ENCODE data around the gene GREB1L. TPM values are rescaled to one million over a fixed set of nuclear protein-coding genes. Genes with fewer than 3 reads are reported as not detected.
"Not testable (repeated sequence)": the region's sequence is repeated elsewhere in the genome, so short reads cannot be mapped to it uniquely, and the experiment has no call there.

The GREB1L gene
- total and polyA plus RNA-seq, 2 donors (not counting 1 experiment from before 2014, with no cell fraction given) = not detected

- Histone ChIP-seq H3K27ac (ENCODE audit: low read length in 2 of 2) (no peak overlapping the region), H3K36me3 (replicated peaks in 1 of 2; ENCODE audit: control extremely low read depth in 1 of 2, control insufficient read depth in 1 of 2, extremely low read depth in 1 of 2, insufficient read depth in 2 of 2, low read length in 1 of 2) (no peaks in the 10 kb centered on the region), H3K79me2 (ENCODE audit: control insufficient read depth, insufficient read depth, low read length) (no peaks in the 10 kb centered on the region), H3K27me3 (replicated peaks in 1 of 4; ENCODE audit: control extremely low read depth in 1 of 4, control insufficient read depth in 3 of 4, insufficient read depth in 4 of 4, low read length in 3 of 4) (no peaks in the 10 kb centered on the region), H3K4me3 (ENCODE audit: control extremely low read depth in 1 of 5, extremely low read depth in 1 of 5, insufficient read depth in 1 of 5, low read depth in 2 of 5, low read length in 4 of 5) (no peak overlapping the region), H3K4me2 (replicated peaks; ENCODE audit: low read depth, low read length, poor library complexity, severe bottlenecking) (no peak overlapping the region), H3K4me1 (ENCODE audit: control insufficient read depth in 2 of 2, insufficient read depth in 2 of 2, low read length in 2 of 2) (no peaks in the 10 kb centered on the region), H3K9me3 (ENCODE audit: control extremely low read depth in 1 of 3, control insufficient read depth in 2 of 3, insufficient read depth in 1 of 3, low read length in 2 of 3) (no peaks in the 10 kb centered on the region), H4K20me1 (ENCODE audit: control insufficient read depth, insufficient read depth, low read length, poor library complexity, severe bottlenecking) (no peaks in the 10 kb centered on the region), H2AFZ (ENCODE audit: insufficient read depth, low read depth, low read length, poor library complexity, severe bottlenecking) (no peak overlapping the region), H3K9ac (ENCODE audit: low read length) (no peak overlapping the region)
- no peaks in the 10 kb centered on the region for H3K4me1 Mint-ChIP-seq
- H3K4me3 Mint-ChIP-seq = no peak overlapping the region
- TF ChIP-seq EZH2 (IDR thresholded peaks at IDR 0.05; ENCODE audit: borderline replicate concordance, insufficient read depth, low read depth, low read length, poor library complexity, severe bottlenecking) (no peak), CTCF (IDR thresholded peaks at IDR 0.05) (no peak)
- WGBS (ENCODE audit: insufficient coverage) = 83% methylated on average over 4 of the region's 7 CpGs
- H3K27me3 Mint-ChIP-seq = no peaks in the 10 kb centered on the region
- intact Hi-C loops (cut with micrococcal nuclease) = no loop called here
- no peak overlapping the region for H3K27ac Mint-ChIP-seq
- ChIA-PET POLR2A (no interaction called here), CTCF (no interaction called here)
- no peak for DNase-seq
- no peaks in the 10 kb centered on the region for H3K9me3 Mint-ChIP-seq (ENCODE audit: insufficient read depth)
- no peak for ATAC-seq (ENCODE audit: low read depth)
Measured at GRCh38 chr18:21307578-21307977, 65.5 kb downstream of the GREB1L start.

DNA sequence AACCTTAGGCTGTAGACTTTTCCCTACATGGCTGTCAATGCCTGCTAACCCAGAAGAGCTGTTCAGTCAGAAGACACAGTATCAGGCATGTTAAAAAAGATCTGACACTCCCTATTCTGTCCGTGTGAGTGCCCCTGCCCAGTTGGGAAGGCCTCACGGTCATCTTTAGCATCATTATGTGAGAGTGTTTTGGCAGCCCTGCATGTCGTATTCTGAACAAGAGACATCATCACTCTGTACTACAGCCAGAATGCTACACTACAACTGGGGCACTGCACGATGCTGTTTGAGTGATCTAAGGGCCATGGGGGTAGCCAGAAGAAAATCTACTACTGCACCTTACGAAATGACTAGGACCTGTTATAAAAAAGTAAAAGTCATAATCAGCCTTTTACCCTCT, 67.2 kb downstream of the GREB1L start:
- Histone ChIP-seq H3K36me3 (replicated peaks in 1 of 2; ENCODE audit: control extremely low read depth in 1 of 2, control insufficient read depth in 1 of 2, extremely low read depth in 1 of 2, insufficient read depth in 2 of 2, low read length in 1 of 2) (no peaks in the 10 kb centered on the region), H3K9me3 (ENCODE audit: control extremely low read depth in 1 of 3, control insufficient read depth in 2 of 3, insufficient read depth in 1 of 3, low read length in 2 of 3) (no peaks in the 10 kb centered on the region), H3K4me1 (ENCODE audit: control insufficient read depth in 2 of 2, insufficient read depth in 2 of 2, low read length in 2 of 2) (no peaks in the 10 kb centered on the region), H4K20me1 (ENCODE audit: control insufficient read depth, insufficient read depth, low read length, poor library complexity, severe bottlenecking) (no peaks in the 10 kb centered on the region), H3K79me2 (ENCODE audit: control insufficient read depth, insufficient read depth, low read length) (no peaks in the 10 kb centered on the region), H3K9ac (ENCODE audit: low read length) (no peak overlapping the region), H2AFZ (ENCODE audit: insufficient read depth, low read depth, low read length, poor library complexity, severe bottlenecking) (no peak overlapping the region), H3K27ac (ENCODE audit: low read length in 2 of 2) (no peak overlapping the region), H3K27me3 (replicated peaks in 1 of 4; ENCODE audit: control extremely low read depth in 1 of 4, control insufficient read depth in 3 of 4, insufficient read depth in 4 of 4, low read length in 3 of 4) (no peaks in the 10 kb centered on the region), H3K4me3 (ENCODE audit: control extremely low read depth in 1 of 5, extremely low read depth in 1 of 5, insufficient read depth in 1 of 5, low read depth in 2 of 5, low read length in 4 of 5) (no peak overlapping the region), H3K4me2 (replicated peaks; ENCODE audit: low read depth, low read length, poor library complexity, severe bottlenecking) (no peak overlapping the region)
- no peak for ATAC-seq (ENCODE audit: low read depth)
- H3K4me3 Mint-ChIP-seq = no peak overlapping the region
- TF ChIP-seq EZH2 (IDR thresholded peaks at IDR 0.05; ENCODE audit: borderline replicate concordance, insufficient read depth, low read depth, low read length, poor library complexity, severe bottlenecking) (no peak), CTCF (IDR thresholded peaks at IDR 0.05) (no peak)
- ChIA-PET CTCF (no interaction called here), POLR2A (no interaction called here)
- H3K27ac Mint-ChIP-seq = no peak overlapping the region
- DNase-seq = no peak
- H3K9me3 Mint-ChIP-seq (ENCODE audit: insufficient read depth) = no peaks in the 10 kb centered on the region
- no peaks in the 10 kb centered on the region for H3K4me1 Mint-ChIP-seq
- intact Hi-C loops (cut with micrococcal nuclease) = no loop called here
- WGBS (ENCODE audit: insufficient coverage) = 72% methylated on average over 2 of the region's 5 CpGs
- no peaks in the 10 kb centered on the region for H3K27me3 Mint-ChIP-seq

DNA sequence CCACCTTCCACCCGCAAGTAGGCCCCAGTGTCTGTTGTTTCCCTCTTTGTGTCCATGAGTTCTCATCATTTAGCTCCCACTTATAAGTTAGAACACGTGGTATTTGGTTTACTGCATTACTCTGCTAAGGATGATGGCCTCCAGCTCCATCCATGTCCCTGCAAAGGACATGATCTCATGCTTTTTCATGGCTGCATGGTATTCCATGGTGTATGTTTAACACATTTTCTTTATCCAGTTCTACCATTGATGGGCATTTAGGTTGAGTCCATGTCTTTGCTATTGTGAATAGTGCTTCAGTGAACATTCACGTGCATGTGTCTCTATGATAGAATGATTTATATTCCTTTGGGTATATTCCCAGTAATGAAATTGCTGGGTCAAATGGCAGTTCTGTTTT, 69.9 kb downstream of the GREB1L start:
- H3K79me2 ChIP-seq (ENCODE audit: control insufficient read depth, insufficient read depth, low read length); CTCF ChIA-PET; H3K4me1 Mint-ChIP-seq; H3K36me3 ChIP-seq (replicated peaks in 1 of 2; ENCODE audit: control extremely low read depth in 1 of 2, control insufficient read depth in 1 of 2, extremely low read depth in 1 of 2, insufficient read depth in 2 of 2, low read length in 1 of 2); H3K4me3 Mint-ChIP-seq; DNase-seq; H3K27ac Mint-ChIP-seq; H3K27me3 ChIP-seq (replicated peaks in 1 of 4; ENCODE audit: control extremely low read depth in 1 of 4, control insufficient read depth in 3 of 4, insufficient read depth in 4 of 4, low read length in 3 of 4); ATAC-seq (ENCODE audit: low read depth); H2AFZ ChIP-seq (ENCODE audit: insufficient read depth, low read depth, low read length, poor library complexity, severe bottlenecking); H3K4me3 ChIP-seq (ENCODE audit: control extremely low read depth in 1 of 5, extremely low read depth in 1 of 5, insufficient read depth in 1 of 5, low read depth in 2 of 5, low read length in 4 of 5); H3K4me2 ChIP-seq (replicated peaks; ENCODE audit: low read depth, low read length, poor library complexity, severe bottlenecking); H3K9me3 Mint-ChIP-seq (ENCODE audit: insufficient read depth); H3K4me1 ChIP-seq (ENCODE audit: control insufficient read depth in 2 of 2, insufficient read depth in 2 of 2, low read length in 2 of 2); H3K9me3 ChIP-seq (ENCODE audit: control extremely low read depth in 1 of 3, control insufficient read depth in 2 of 3, insufficient read depth in 1 of 3, low read length in 2 of 3); H3K27ac ChIP-seq (ENCODE audit: low read length in 2 of 2); H4K20me1 ChIP-seq (ENCODE audit: control insufficient read depth, insufficient read depth, low read length, poor library complexity, severe bottlenecking); intact Hi-C loops (cut with micrococcal nuclease); H3K27me3 Mint-ChIP-seq; H3K9ac ChIP-seq (ENCODE audit: low read length); POLR2A ChIA-PET: not testable (repeated sequence)
- WGBS (ENCODE audit: insufficient coverage) = 100% methylated on average over 1 of the region's 3 CpGs

Measured in B cell (primary cell).